Peyer's patch (tissue), 4 donors: Measurements from ENCODE around the gene TTC21B. TPM values are rescaled to one million over a fixed set of nuclear protein-coding genes. Genes with fewer than 3 reads are reported as not detected.

Experiments used
- DNase-seq, 3 donors: peaks; one replicate each; pipeline ENCODE4 v3.0.0-alpha.2; 2017 to 2019
- H3K27ac ChIP-seq, 4 donors: fragments of 200-600 bp; sonication (generic); one replicate each; pipeline ENCODE4 v1.5.1; 2016 to 2019
- H3K27me3 ChIP-seq, 2 donors: fragments of 200-600 bp; sonication (generic); one replicate each; pipeline ENCODE4 v1.5.1; 2019
- H3K36me3 ChIP-seq, 3 donors: fragments of 200-600 bp; sonication (generic); one replicate each; pipeline ENCODE4 v1.5.1; 2016 to 2019
- H3K4me1 ChIP-seq, 4 donors: fragments of 200-600 bp; sonication (generic); one replicate each; pipeline ENCODE4 v1.5.1; 2016 to 2019
- H3K4me3 ChIP-seq, 4 donors: fragments of 200-600 bp; sonication (generic); 1 replicate in 3 of 4; 2 replicates in 1 of 4; pipeline ENCODE4 v1.5.1; 2016 to 2019; ENCODE audit warnings: mild to moderate bottlenecking in 1 of 4
- H3K9me3 ChIP-seq, 4 donors: fragments of 200-600 bp; sonication (generic); one replicate each; pipeline ENCODE4 v1.5.1; 2016 to 2019; ENCODE audit warnings: mild to moderate bottlenecking in 1 of 4
- CTCF ChIP-seq, 6 experiments: fragments of 450-650 bp in 4 of 6; fragments of 200-600 bp in 2 of 6; sonication (generic) in 1 of 6; IDR thresholded peaks; one replicate each; pipeline ENCODE4 v1.5.1; 2017 to 2019; ENCODE audit warnings: antibody characterized with exemption in 6 of 6, mild to moderate bottlenecking in 3 of 6, moderate library complexity in 1 of 6
- POLR2A ChIP-seq, 2 donors: fragments of 450-650 bp; IDR thresholded peaks; one replicate each; pipeline ENCODE4 v1.5.1; 2017; ENCODE audit warnings: antibody characterized with exemption in 2 of 2, mild to moderate bottlenecking in 2 of 2, moderate library complexity in 2 of 2
- total RNA-seq, 4 donors: library from RNA; depleted of rRNA; stranded (reverse); fragments of >200 nt; gene quantifications; one replicate each; pipeline ENCODE4 v1.1.0, GENCODE V29; 2016

The TTC21B gene
- total RNA-seq, 4 donors from 2014 or later = 14.2 to 47.9 (median 32.6) TPM

DNA sequence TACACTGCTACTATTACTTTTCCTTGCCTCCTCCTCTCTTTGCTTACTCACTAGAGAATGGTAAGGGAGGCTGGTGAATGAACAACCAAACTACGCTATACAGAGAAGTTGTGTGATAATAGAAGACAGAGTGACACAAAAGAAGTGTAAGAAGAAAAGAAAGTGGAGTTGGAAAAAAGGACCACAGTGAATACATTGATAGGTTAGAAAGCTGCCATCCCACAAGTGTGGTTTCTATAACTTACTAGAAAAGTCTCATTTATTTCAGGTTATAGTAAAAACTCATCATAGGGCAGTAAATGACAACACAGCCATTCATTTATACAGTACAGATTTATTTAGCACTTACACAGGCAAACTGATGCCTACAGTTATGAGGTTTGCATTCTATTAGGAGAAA lies 77.3 kb downstream of the TTC21B start:
- no peak overlapping the region for H3K27ac ChIP-seq
- H3K9me3 ChIP-seq = no peaks in the 10 kb centered on the region
- TF ChIP-seq POLR2A (IDR thresholded peaks at IDR 0.05) (no peak), CTCF (IDR thresholded peaks at IDR 0.05) (no peak)
- no peaks in the 10 kb centered on the region for H3K27me3 ChIP-seq
- H3K36me3 ChIP-seq = peaks cover 0 to 13% (median 0%) of the 10 kb centered on the region in 3 donors
- no peaks in the 10 kb centered on the region for H3K4me1 ChIP-seq
- no peak for DNase-seq
- no peak overlapping the region for H3K4me3 ChIP-seq

DNA sequence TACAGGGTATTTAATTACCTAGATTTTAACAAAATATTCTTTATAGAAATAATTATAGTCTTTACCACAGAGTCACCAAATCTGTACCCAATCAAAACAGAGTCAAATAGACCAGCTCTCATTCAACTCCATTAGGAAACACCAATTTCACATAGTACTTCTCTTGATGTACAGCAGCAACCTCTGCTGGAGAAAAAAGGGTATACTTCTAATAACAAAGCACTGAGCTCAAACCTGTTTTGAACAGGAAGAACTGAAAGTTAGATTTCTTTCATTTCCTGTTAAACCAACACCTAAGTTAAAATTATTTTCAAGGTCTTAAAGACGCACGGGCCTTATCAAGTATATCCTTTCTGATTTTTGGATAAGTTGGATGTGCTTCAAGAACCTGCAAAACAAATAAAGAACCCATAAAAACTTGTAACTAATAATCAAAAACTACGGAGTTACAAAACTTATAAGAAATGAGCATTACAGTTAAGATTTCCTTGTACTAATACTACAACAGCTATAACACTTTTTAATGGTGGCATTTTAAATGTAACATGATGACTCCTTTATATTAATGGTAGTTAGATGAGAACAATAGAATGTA lies 79.0 kb downstream of the TTC21B start:
- peak; percentile 14 to 90 (median 72) for TF ChIP-seq CTCF (IDR thresholded peaks at IDR 0.05)
- no peak for TF ChIP-seq POLR2A (IDR thresholded peaks at IDR 0.05)
- H3K36me3 ChIP-seq = peaks cover 0 to under 1% (median 0%) of the 10 kb centered on the region in 3 donors
- H3K9me3 ChIP-seq = no peaks in the 10 kb centered on the region
- DNase-seq = no peak
- H3K4me1 ChIP-seq = no peaks in the 10 kb centered on the region
- H3K4me3 ChIP-seq = no peak overlapping the region
- no peak overlapping the region for H3K27ac ChIP-seq
- no peaks in the 10 kb centered on the region for H3K27me3 ChIP-seq

DNA sequence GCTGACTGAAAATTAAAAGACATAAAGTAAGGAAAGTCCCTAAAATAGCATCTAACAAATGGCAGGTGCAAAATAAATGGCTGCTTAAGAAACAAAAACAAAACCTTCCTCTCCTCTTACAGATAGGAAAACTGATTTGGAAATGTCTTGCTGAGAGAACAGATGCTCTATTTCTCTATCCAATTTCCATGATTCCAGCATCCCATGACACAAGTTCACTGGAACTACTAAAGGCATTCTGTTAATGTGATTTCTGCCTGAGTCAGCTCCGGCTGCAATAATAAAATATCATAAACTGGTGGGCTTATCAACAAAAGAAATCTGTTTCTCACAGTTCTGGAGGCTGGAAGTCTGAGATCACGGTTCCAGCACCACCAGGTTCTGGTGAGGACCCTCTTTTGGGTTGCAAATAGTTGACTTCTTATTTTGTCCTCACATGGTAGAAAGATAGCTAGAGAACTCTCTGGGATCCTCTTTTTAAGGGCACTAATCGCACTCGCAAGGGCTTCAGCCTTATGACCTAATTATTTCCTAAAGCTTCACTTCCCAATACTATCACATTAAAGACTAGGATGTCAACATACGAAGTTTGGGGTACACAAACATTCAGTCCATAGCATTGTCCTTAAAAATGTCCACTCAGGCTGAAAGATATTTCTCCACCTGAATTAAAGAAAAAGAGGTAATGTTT lies 81.3 kb downstream of the TTC21B start:
- no peaks in the 10 kb centered on the region for H3K4me1 ChIP-seq
- H3K27ac ChIP-seq = no peak overlapping the region
- no peaks in the 10 kb centered on the region for H3K36me3 ChIP-seq
- DNase-seq = no peak
- H3K4me3 ChIP-seq = no peak overlapping the region
- TF ChIP-seq CTCF (IDR thresholded peaks at IDR 0.05) (no peak), POLR2A (IDR thresholded peaks at IDR 0.05) (no peak)
- H3K27me3 ChIP-seq = no peaks in the 10 kb centered on the region
- H3K9me3 ChIP-seq = no peaks in the 10 kb centered on the region

GRCh38 chr2:165871025-165871424 lies 82.6 kb downstream of the TTC21B start:
- H3K27ac ChIP-seq = no peak overlapping the region

GRCh38 chr2:165870346-165870745 lies 83.2 kb downstream of the TTC21B start:
- H3K27me3 ChIP-seq = no peaks in the 10 kb centered on the region
- no peaks in the 10 kb centered on the region for H3K4me1 ChIP-seq
- H3K27ac ChIP-seq = no peak overlapping the region
- no peaks in the 10 kb centered on the region for H3K36me3 ChIP-seq
- H3K4me3 ChIP-seq = no peak overlapping the region
- no peaks in the 10 kb centered on the region for H3K9me3 ChIP-seq
- DNase-seq = no peak
- TF ChIP-seq POLR2A (IDR thresholded peaks at IDR 0.05) = no peak
- TF ChIP-seq CTCF (IDR thresholded peaks at IDR 0.05) = no peak

More at GRCh38 chr2:165871025-165871424, 82.6 kb downstream of the TTC21B start:
- no peaks in the 10 kb centered on the region for H3K9me3 ChIP-seq
- no peaks in the 10 kb centered on the region for H3K27me3 ChIP-seq
- no peak overlapping the region for H3K4me3 ChIP-seq
- H3K4me1 ChIP-seq = no peaks in the 10 kb centered on the region
- DNase-seq = no peak
- TF ChIP-seq CTCF (IDR thresholded peaks at IDR 0.05) (no peak), POLR2A (IDR thresholded peaks at IDR 0.05) (no peak)
- H3K36me3 ChIP-seq = no peaks in the 10 kb centered on the region
